HL-60 (cell line): ENCODE measurements around the gene INTS12.

ENCODE experiments used
- GABPA ChIP-seq: IDR thresholded peaks from 2 replicates; pipeline ENCODE4 v1.6.1; 2012; ENCODE audit warnings: low read depth
- POLR2AphosphoS5 ChIP-seq: IDR thresholded peaks from 2 replicates; pipeline ENCODE4 v1.6.1; 2012; ENCODE audit warnings: low read depth
- SPI1 ChIP-seq: IDR thresholded peaks from 2 replicates; pipeline ENCODE4 v1.6.1; 2012; ENCODE audit warnings: low read depth, mild to moderate bottlenecking, borderline replicate concordance
- TF ChIP-seq, protein P1 (sequence below): IDR thresholded peaks from one replicate; pipeline ENCODE4 v1.5.1; 2011; ENCODE audit warnings: low read length, control low read depth, inconsistent platforms; ENCODE audit not compliant: insufficient read depth
- TF ChIP-seq, protein P2 (sequence below): IDR thresholded peaks from 2 replicates; pipeline ENCODE4 v1.6.1; 2012; ENCODE audit warnings: low read depth; ENCODE audit not compliant: insufficient replicate concordance

DNA sequence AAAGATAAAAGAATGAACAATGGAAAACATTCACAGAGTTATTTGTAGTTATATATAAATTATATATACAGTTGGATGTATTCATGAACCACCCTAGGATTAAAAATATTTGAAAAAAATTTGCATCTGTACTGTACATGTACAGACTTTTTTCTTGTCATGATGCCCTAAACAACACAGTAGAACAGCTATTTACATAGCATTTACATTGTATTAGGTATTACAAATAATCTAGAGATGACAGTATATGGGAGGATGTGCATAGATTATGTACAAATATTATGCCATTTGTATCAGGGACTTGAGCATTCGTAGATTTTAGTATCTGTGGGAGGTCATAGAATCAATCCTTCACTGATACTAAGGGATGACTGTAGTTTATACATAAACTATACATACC lies 44.9 kb upstream of the INTS12 start:
- TF ChIP-seq, protein P1, sequence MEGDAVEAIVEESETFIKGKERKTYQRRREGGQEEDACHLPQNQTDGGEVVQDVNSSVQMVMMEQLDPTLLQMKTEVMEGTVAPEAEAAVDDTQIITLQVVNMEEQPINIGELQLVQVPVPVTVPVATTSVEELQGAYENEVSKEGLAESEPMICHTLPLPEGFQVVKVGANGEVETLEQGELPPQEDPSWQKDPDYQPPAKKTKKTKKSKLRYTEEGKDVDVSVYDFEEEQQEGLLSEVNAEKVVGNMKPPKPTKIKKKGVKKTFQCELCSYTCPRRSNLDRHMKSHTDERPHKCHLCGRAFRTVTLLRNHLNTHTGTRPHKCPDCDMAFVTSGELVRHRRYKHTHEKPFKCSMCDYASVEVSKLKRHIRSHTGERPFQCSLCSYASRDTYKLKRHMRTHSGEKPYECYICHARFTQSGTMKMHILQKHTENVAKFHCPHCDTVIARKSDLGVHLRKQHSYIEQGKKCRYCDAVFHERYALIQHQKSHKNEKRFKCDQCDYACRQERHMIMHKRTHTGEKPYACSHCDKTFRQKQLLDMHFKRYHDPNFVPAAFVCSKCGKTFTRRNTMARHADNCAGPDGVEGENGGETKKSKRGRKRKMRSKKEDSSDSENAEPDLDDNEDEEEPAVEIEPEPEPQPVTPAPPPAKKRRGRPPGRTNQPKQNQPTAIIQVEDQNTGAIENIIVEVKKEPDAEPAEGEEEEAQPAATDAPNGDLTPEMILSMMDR: no peak
- TF ChIP-seq SPI1 (no peak), POLR2AphosphoS5 (no peak), GABPA (no peak)
- TF ChIP-seq, protein P2, sequence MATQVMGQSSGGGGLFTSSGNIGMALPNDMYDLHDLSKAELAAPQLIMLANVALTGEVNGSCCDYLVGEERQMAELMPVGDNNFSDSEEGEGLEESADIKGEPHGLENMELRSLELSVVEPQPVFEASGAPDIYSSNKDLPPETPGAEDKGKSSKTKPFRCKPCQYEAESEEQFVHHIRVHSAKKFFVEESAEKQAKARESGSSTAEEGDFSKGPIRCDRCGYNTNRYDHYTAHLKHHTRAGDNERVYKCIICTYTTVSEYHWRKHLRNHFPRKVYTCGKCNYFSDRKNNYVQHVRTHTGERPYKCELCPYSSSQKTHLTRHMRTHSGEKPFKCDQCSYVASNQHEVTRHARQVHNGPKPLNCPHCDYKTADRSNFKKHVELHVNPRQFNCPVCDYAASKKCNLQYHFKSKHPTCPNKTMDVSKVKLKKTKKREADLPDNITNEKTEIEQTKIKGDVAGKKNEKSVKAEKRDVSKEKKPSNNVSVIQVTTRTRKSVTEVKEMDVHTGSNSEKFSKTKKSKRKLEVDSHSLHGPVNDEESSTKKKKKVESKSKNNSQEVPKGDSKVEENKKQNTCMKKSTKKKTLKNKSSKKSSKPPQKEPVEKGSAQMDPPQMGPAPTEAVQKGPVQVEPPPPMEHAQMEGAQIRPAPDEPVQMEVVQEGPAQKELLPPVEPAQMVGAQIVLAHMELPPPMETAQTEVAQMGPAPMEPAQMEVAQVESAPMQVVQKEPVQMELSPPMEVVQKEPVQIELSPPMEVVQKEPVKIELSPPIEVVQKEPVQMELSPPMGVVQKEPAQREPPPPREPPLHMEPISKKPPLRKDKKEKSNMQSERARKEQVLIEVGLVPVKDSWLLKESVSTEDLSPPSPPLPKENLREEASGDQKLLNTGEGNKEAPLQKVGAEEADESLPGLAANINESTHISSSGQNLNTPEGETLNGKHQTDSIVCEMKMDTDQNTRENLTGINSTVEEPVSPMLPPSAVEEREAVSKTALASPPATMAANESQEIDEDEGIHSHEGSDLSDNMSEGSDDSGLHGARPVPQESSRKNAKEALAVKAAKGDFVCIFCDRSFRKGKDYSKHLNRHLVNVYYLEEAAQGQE: no peak
